HG02798 (cell line): Measurements from ENCODE around the gene TFCP2.

Source experiments
- ATAC-seq: cut with Tn5 transposase; IDR thresholded peaks from one replicate; pipeline ENCODE4 v1.9.1; 2021; ENCODE audit warnings: mild to moderate bottlenecking; ENCODE audit not compliant: unreplicated experiment, poor library complexity

The TFCP2 gene

DNA sequence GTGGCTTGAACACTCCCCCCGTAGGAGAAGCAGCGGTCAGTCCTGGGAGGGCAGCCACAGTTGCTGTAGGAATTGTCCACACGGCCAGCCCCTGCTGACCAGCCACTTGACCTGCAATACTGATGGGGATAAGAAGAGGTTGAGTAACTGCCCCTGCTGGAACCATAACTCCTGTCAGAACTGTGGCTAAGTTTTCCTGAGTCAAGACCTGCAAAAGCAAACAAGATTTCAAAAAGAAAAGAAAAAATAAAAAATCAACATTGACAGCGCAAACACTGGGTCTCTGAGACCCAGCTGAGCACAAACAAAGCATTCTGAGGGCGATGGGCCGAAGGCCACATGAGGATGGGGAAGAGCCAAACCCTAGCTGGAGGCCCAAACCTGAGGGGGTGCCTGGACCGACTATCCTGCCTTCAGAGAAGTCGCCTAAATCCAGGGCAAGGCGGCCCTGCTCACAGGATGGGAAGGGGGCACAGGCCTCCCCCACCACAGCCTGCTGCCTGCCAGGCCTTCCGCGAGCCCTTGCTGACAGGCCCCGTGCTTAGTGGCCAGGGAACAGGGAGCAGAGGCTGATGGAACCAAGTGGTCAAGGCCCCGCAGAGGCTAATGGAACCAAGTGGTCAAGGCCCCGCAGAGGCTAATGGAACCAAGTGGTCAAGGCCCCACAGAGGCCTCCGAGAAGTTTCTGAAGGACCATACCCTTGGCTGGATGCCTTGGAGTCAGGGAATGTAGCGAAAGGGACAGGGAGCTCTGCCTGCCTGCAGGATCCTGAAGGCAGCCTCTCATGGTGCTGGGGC is 25.8 kb upstream of the TFCP2 start:
- no peak for ATAC-seq

DNA sequence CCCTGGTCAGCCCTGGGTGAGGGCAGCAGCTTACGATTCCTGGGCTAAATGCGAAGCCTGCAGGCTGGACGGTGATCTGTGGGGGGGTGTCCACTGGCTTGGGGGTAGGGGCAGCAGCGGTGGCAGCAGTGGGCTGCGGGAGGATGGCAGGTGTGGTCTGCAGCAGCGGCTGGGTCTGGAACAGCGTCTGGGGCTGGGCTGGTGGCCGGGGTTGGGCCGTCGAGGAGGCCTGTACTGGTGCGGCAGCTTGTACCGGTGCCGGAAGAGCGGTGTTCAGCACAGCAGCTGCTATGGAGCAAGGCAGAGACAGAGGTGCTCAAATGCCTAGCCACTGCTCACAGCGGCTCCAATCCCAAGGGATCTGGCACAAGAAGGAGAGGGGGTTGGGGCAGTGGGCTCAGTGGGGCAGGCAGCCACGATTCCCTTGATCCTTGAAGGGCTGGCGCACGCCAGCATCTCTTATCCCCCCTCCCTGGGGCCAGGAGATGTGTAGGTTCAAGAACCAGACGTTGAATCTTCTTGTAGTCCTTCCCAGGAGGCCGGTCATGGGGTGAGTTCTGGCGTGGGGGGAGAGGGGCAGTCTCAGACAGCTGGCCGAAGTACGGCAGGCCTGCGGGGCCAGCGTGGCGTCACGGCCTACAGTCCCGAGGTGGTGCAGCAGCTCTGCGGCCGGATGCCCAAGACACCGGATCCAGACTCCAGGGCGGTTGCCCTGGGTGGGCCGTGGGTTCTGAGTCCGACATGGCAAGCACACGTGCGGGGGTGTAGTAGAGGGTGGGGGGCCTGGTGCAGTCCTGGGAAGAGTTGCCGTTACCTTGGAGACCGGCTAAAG is 25.0 kb upstream of the TFCP2 start:
- ATAC-seq = no peak

GRCh38 chr12:51196547-51196946 is 23.6 kb upstream of the TFCP2 start:
- no peak for ATAC-seq

GRCh38 chr12:51195841-51196240 is 22.9 kb upstream of the TFCP2 start:
- no peak for ATAC-seq

DNA sequence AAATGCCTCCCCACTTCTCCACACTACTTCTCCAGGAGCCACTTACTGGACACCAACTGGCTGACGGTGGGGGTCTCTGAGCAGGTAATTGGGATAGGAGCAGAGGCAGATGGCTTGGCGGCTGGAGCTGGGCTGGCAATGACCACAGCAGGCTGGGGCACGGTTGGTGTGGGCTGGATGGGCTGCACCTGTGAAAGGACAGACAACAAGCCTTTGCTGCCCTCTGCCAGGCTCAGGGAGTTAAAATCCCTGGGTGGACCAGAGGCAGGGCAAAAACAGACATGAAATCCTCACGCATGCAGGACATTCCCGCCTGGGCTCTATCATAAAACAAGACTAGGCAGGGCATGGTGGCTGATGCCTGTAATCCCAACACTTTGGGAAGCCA is 19.3 kb upstream of the TFCP2 start:
- no peak for ATAC-seq

DNA sequence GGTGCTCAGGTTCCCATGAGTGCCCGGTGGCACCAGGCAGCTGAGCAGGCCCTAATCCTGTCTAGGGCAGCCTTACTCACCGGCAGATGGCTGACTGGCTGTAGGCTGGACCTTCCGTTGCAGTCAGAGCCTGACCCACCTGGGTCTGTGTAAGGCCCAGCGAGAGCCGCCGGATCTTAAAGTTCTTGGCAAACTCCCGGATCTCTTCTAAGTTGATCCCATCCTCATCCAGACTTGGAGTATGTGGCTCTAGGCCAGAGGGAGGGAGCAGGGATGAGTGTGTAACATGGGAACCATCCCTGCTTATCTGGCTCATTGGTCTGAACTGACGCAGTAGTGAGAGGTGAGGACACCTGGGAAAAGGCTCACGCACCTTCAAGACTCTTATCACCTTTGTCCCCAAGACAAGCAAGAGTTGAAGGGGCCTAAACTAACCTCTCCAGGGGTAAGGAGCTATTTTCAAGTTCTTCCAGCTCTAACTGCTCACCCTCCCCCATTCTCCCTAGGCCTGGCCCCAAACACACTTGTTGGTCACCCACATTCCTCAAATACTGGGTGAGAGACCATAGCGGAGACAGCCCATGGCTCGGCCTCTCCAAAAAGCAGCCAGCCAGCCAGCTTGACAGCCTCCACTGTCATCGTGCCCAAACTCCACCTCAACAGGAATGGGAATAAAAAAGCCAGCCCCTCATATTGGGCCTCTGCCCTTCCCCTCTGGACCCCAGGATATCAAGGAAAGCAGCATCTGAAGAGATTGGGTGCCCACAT is 18.8 kb upstream of the TFCP2 start:
- no peak for ATAC-seq

DNA sequence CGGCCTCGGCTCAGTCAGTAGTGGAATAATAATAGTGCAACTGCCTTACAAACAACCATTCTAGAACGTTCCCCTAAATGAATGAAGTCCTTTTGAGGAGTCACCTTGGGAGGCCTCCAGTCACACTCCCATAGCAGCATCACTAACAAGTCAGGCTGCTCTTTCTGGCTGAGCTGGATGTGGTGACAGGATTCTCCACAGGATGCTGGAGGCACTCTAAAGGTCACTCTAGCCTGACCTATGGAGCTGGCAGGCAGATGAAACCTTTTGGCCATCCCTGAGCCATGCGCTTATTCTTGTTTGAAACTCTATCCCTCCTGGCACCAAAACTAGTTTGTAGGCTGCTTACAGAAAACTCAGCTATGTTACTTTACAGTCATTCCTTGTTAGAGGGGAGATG is 17.9 kb upstream of the TFCP2 start:
- ATAC-seq = no peak

- no peak for ATAC-seq
These were observed 16.9 kb upstream of the TFCP2 start for GRCh38 chr12:51189790-51190355.

GRCh38 chr12:51188359-51189051 is 15.6 kb upstream of the TFCP2 start:
- ATAC-seq = peak; percentile 58

GRCh38 chr12:51187370-51187987 is 14.5 kb upstream of the TFCP2 start:
- no peak for ATAC-seq

DNA sequence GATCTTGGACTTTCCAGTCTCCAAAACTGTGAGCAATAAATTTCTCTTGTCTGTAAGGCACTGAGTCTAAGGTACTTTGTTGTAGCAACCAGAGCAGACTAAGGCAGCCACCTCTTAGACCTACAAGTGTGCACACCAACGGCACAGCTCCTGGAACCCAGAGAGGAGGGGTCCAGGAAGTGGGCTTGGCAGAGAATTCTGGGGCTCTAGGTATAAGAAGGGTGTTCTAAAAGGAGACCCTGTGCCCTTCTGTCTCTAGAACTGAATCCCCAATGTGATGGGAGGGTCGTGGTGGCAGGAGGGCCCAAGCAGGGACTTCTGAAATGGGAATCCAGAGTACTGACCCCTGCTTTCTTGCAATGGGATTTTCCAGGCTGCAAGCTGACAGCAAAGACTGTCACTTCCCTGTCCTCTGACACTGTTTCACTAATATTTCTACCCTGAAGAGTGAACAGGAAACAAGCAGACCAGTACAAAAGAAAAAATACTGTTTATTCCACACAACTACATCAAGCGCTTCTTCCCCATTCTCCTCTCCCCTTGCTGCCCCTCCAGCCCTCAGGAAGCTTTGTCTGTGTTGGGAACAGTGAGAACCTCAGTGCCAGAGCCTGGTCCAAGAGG is 13.6 kb upstream of the TFCP2 start:
- no peak for ATAC-seq

DNA sequence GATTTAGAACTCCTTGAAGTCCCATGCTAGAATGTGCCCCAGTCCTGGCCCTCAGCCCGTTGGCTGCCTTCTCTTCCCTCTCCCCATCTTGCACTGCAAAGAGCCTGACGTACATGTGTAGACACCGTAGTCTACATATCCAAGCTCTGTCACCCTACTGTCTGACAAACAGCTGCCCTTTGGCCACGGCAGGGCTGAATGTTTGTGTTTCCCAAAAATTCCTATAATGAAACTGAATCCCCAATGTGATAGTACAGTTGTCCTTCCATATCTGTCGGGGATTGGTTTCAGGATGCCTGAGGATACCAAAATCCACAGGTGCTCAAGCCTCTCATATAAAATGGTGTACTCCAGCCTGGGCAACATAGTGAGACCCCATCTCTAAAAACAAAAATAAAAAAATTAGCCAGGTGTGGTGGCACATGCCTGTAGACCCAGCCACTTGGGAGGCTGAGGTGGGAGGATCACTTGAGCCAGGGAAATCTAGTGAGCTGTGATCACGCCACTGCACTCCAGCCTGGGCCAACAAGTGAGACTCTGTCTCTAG is 12.3 kb upstream of the TFCP2 start:
- no peak for ATAC-seq

DNA sequence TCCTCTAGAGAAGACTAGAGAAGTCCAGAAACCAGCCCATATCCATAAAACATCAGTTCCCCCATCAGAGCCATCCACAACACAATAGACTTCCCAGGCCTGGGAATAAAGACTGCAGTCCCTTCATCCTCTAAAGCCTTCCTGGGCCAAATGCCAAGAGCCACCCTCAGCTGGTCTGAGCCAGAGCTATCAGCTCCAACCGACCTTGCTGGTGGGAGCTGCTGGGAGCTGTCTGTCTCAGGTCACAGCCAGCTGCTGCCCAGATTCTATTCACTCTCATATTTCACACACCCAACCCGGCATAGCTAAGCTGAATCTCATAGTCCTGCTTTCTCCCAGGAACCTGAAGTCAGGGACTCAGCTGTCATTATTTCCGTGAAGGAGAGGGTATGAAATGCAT is 10.9 kb upstream of the TFCP2 start:
- ATAC-seq = no peak

GRCh38 chr12:51183349-51183748 is 10.4 kb upstream of the TFCP2 start:
- ATAC-seq = no peak

GRCh38 chr12:51181558-51181957 is 8.6 kb upstream of the TFCP2 start:
- ATAC-seq = no peak

DNA sequence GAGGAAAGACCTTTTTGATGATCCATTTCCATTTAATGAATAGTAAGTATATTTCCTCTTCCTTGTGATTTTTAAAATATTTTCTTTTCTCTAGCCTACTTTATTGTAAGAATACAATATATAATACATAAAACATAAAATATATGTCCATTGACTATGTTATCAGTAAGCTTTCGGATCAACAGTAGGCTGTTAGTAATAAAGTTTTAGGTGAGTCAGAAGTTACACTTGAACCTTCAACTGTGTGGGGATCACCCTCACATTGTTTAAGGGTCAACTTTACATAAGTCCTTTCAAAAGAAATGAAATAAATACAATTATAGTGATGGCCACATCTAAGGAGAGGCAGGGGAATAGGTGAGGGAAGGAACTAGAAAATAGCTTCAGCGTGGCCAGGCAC is 5.0 kb upstream of the TFCP2 start:
- ATAC-seq = no peak

DNA sequence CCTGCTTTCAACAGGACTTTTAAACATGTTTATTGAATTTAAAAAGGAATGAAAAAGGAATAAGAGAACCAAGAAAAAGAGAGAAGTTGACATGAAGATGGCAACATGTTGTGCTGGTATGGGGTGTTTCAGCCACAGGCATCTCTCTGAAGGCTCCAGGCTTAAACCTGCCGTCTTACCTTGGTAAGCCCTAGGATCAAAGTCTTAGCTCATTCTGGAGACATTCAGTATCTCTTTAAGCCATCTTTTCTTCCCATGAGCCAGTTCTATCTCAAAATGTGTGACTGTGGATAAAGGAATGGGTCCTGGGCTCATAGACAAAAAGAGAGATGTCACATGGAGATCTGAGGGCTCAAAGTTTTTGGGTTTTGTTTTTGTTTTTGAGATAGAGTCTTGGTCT is 1.6 kb upstream of the TFCP2 start:
- ATAC-seq = no peak

DNA sequence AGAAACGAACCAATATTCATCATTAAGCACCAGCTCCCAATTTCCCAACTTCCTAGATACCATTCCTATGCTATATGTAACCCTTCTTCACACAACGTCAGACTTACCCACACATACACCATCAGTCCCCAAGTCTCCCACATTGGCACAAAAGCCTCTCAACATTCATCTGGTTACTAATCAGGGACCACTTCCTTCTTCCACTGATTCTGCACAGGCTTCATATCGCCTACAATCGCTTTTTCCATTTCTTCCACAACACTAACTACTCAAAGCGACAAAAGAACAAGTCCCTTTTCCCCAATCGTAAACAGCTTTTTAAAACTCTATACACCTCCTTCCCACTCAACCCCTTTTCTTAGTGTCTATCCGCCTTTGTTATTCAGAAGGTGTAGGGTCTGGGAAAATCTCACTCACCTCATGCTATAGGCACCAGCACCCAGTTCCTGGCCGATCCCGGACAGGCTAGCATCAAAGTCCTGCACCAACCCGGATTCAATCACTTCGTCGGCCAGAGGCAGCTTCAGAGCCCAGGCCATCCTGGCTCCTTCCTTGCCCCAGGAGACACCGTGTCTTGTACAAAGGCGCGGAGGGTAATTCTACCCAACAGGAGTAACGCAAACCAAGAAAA is 936 bp downstream of the TFCP2 start:
- peak; percentile 9 for ATAC-seq
